Large intestine (tissue), 3 donors: ENCODE results near the gene VPS13C. TPM values are rescaled to one million over a fixed set of nuclear protein-coding genes. Genes with fewer than 3 reads are reported as not detected.
"Not testable (repeated sequence)": the region's sequence is repeated elsewhere in the genome, so short reads cannot be mapped to it uniquely, and the experiment has no call there.

Experiments
- DNase-seq, 2 donors: peaks; one replicate each; pipeline versions ENCODE4 v3.0.0 to v3.0.0-alpha.2; 2013
- H3K27ac ChIP-seq: one replicate; pipeline ENCODE4 v1.5.1; 2013; ENCODE audit warnings: low read length
- H3K27me3 ChIP-seq: 2 replicates; pipeline ENCODE4 v1.6.1; 2013; ENCODE audit warnings: low read length; ENCODE audit not compliant: control insufficient read depth, insufficient read depth
- H3K36me3 ChIP-seq: 2 replicates; pipeline ENCODE4 v1.6.1; 2013; ENCODE audit warnings: low read length; ENCODE audit not compliant: control insufficient read depth, insufficient read depth
- H3K4me1 ChIP-seq: one replicate; pipeline ENCODE4 v1.6.1; 2013; ENCODE audit warnings: low read length; ENCODE audit not compliant: control insufficient read depth, insufficient read depth
- H3K4me3 ChIP-seq: one replicate; pipeline ENCODE4 v1.5.1; 2013; ENCODE audit warnings: low read length
- H3K9me3 ChIP-seq: one replicate; pipeline ENCODE4 v1.6.1; 2013; ENCODE audit warnings: mild to moderate bottlenecking, low read depth, low read length, moderate library complexity; ENCODE audit not compliant: control insufficient read depth
- whole genome bisulfite sequencing: methylation state at CpG from one replicate; pipeline ENCODE4 v1.1.5; 2013; ENCODE audit warnings: low lambda C conversion rate; ENCODE audit not compliant: insufficient coverage; 5-methylcytosine and 5-hydroxymethylcytosine counted together
- polyA plus RNA-seq: library from polyadenylated mRNA; unstranded; fragments of 120-200 nt; gene quantifications from one replicate; pipeline ENCODE4 v1.2.1, GENCODE V29; 2013

Gene VPS13C
- polyA plus RNA-seq, 1 donor: 61.6 TPM

- peak in 1 of 2 donors; percentile 33 for DNase-seq
These were observed 985 bp downstream of the VPS13C start for GRCh38 chr15:62059108-62059815.

DNA sequence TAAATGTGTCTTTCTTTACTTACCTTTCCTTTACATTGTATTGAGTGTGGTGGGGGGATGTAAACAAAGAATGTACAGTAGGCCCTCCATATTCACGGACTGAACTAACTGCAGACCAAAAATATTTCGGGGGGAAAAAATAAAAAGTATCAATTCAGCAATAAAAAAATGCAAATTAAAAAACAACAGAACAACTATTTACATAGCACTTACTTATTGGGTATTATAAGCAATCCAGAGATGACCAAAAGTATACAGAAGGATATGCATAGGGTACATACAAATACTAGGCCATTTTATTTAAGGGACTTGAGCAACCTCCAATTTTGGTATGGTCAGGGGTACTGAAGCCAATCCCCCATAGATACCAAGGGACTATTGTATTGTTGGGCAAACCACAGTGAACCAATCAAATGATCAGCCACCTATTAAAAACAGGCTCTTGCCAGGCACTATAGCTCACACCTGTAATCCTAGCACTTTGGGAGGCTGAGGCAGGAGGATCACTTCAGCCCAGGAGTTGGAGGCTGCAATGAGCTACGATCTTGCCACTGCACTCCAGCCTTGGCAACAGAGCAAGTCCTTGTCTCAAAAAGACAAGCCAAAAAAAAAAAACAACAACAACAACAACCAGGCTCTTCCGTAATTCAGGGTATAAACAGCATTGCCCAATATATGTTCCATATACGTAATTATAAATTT is 1.8 kb downstream of the VPS13C start:
- WGBS: 96% methylated on average over 4 of the region's 5 CpGs
- no peak overlapping the region for H3K4me3 ChIP-seq
- peaks cover 4% of the 10 kb centered on the region for H3K27me3 ChIP-seq
- H3K9me3 ChIP-seq: no peaks in the 10 kb centered on the region
- peaks cover 6% of the 10 kb centered on the region for H3K4me1 ChIP-seq
- H3K27ac ChIP-seq: no peak overlapping the region
- no peak for DNase-seq
- H3K36me3 ChIP-seq: no peaks in the 10 kb centered on the region

More at GRCh38 chr15:62059108-62059815, 985 bp downstream of the VPS13C start:
- H3K27me3 ChIP-seq: peaks cover 4% of the 10 kb centered on the region
- peak overlapping the region; percentile 97 for H3K27ac ChIP-seq
- no peaks in the 10 kb centered on the region for H3K9me3 ChIP-seq
- H3K4me1 ChIP-seq: peaks cover 10% of the 10 kb centered on the region
- peak overlapping the region; percentile 98 for H3K4me3 ChIP-seq
- WGBS: 0% methylated on average over 2 of the region's 13 CpGs
- no peaks in the 10 kb centered on the region for H3K36me3 ChIP-seq

DNA sequence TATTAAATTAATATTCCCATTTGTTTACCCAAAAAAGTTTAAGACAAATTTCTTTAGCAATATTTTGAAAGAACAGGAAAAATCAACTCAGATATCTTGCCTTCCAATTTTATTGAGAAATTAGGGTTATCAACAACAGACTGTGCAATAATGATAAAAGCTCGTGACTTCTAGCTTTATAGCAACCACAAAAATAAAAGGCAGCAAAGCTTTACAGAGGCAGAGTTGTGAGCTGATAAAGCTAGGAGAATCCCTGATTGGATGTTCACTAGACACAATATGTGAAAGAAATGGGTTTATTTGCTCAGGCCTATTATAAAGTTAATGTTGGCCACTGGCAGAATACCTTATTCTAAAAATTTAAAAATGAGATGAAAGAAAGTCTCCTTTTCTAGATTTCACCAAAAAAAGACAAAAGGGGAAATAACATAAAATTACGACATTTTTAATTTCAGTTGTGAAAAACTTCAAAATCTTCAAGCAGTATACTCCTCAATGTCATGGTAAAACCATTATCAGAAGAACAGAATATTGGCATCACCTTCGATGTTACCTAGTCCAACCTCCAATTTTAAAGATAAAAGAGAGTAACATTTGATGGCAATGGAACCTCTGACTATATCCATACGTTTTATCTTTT is 2.8 kb downstream of the VPS13C start:
- Histone ChIP-seq H3K27ac (no peak overlapping the region), H3K4me1 (peaks cover 4% of the 10 kb centered on the region), H3K36me3 (no peaks in the 10 kb centered on the region), H3K27me3 (no peaks in the 10 kb centered on the region), H3K4me3 (no peak overlapping the region), H3K9me3 (no peaks in the 10 kb centered on the region)
- no peak for DNase-seq
- WGBS: 79% methylated on average over 3 of the region's 4 CpGs

DNA sequence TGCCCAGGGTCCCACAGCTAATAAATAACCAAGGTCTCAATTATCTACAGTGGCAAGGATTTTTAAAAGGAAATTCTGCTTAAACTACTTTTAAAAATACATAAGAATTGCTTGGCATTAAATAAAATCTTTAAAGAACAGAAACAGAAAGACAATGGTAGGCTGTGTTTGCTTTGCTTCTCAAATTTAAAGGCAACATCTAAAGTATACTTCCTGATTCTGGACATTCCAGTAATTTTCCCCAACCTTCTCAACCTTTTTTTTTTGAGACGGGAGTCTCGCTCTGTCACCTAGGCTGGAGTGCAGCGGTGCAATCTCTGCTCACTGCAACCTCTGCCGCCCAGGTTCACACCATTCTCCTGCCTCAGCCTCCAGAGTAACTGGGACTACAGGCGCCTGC is 5.3 kb downstream of the VPS13C start:
- no peaks in the 10 kb centered on the region for H3K36me3 ChIP-seq
- no peaks in the 10 kb centered on the region for H3K27me3 ChIP-seq
- no peaks in the 10 kb centered on the region for H3K4me1 ChIP-seq
- H3K9me3 ChIP-seq: no peaks in the 10 kb centered on the region
- no CpG with 5 or more reads among the region's 5 CpGs for WGBS
- H3K27ac ChIP-seq: no peak overlapping the region
- DNase-seq: no peak
- no peak overlapping the region for H3K4me3 ChIP-seq

- H3K27ac ChIP-seq: no peak overlapping the region
- H3K27me3 ChIP-seq: no peaks in the 10 kb centered on the region
- WGBS: 100% methylated on average over 1 of the region's 5 CpGs
- DNase-seq: no peak
- H3K4me1 ChIP-seq: no peaks in the 10 kb centered on the region
- no peaks in the 10 kb centered on the region for H3K36me3 ChIP-seq
- no peak overlapping the region for H3K4me3 ChIP-seq
- no peaks in the 10 kb centered on the region for H3K9me3 ChIP-seq
These were observed 6.7 kb downstream of the VPS13C start for GRCh38 chr15:62053439-62054085.

- DNase-seq: no peak
- Histone ChIP-seq H3K9me3 (no peaks in the 10 kb centered on the region), H3K27me3 (no peaks in the 10 kb centered on the region), H3K4me1 (no peaks in the 10 kb centered on the region), H3K27ac (no peak overlapping the region), H3K36me3 (no peaks in the 10 kb centered on the region), H3K4me3 (no peak overlapping the region)
- 100% methylated on average over 1 of the region's 1 CpG for WGBS
These were observed 7.5 kb downstream of the VPS13C start for GRCh38 chr15:62052713-62053112.

- no peak overlapping the region for H3K27ac ChIP-seq
- DNase-seq: peak in 1 of 2 donors; percentile 27
- no peaks in the 10 kb centered on the region for H3K4me1 ChIP-seq
- whole genome bisulfite sequencing: 75% methylated on average over 2 of the region's 4 CpGs
- no peak overlapping the region for H3K4me3 ChIP-seq
- no peaks in the 10 kb centered on the region for H3K9me3 ChIP-seq
- no peaks in the 10 kb centered on the region for H3K27me3 ChIP-seq
- H3K36me3 ChIP-seq: no peaks in the 10 kb centered on the region
These were observed 9.1 kb downstream of the VPS13C start for GRCh38 chr15:62051166-62051565.

- DNase-seq: no peak
- Histone ChIP-seq H3K36me3 (no peaks in the 10 kb centered on the region), H3K9me3 (no peaks in the 10 kb centered on the region), H3K27me3 (no peaks in the 10 kb centered on the region), H3K4me3 (no peak overlapping the region), H3K4me1 (no peaks in the 10 kb centered on the region), H3K27ac (no peak overlapping the region)
- no CpG with 5 or more reads among the region's 1 CpG for WGBS
These were observed 10.1 kb downstream of the VPS13C start for GRCh38 chr15:62050115-62050514.

GRCh38 chr15:62048254-62048653 is 12.0 kb downstream of the VPS13C start:
- not testable (repeated sequence) for DNase-seq, H3K27ac ChIP-seq, H3K9me3 ChIP-seq, H3K27me3 ChIP-seq, H3K4me3 ChIP-seq, H3K4me1 ChIP-seq, H3K36me3 ChIP-seq
- no CpG with 5 or more reads among the region's 4 CpGs for WGBS

GRCh38 chr15:62047282-62047827 is 12.9 kb downstream of the VPS13C start:
- DNase-seq: no peak
- no peak overlapping the region for H3K27ac ChIP-seq
- peaks cover 2% of the 10 kb centered on the region for H3K36me3 ChIP-seq
- no peaks in the 10 kb centered on the region for H3K9me3 ChIP-seq
- WGBS: no CpG with 5 or more reads among the region's 2 CpGs
- H3K4me1 ChIP-seq: no peaks in the 10 kb centered on the region
- H3K4me3 ChIP-seq: no peak overlapping the region
- H3K27me3 ChIP-seq: no peaks in the 10 kb centered on the region
